ENCODE measurements around the gene LRR1.

The LRR1 gene

DNA sequence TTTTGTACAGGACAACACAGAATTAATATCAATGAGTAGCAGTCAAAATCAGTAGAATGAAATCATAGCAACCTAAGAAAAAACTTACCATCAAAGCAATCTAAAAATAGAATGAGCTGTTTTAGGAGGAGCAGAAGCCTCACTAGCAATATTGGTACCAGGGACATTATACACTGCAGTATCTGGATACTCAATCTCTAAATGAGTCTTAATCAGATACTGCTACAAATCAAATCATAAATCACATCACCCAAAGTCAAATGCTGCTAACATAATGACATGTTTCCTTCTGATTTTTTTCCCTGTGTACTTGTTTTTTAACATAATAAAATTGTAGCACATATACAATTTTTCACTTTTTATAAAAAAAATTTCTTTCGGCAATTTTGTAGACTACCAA, 20.6 kb upstream of the LRR1 start:
- H3K4me1 ChIP-seq (ENCODE audit: control insufficient read depth, insufficient read depth, low read length): peaks cover 3% of the 10 kb centered on the region; the same call in 1 of the 2 replicates
- H3K9me3 ChIP-seq (ENCODE audit: control insufficient read depth, insufficient read depth, low read depth, low read length): no peaks in the 10 kb centered on the region
- ChIA-PET POLR2A (interaction anchor here (0.7 kb wide), 1 partner anchor 380 kb away, joined by 3 read pairs; no protein-coding TSS in a partner anchor), CTCF (no interaction called here)
- H3K36me3 ChIP-seq (ENCODE audit: control insufficient read depth in 2 of 2, insufficient read depth in 1 of 2, low read length in 2 of 2): peaks cover 18 to 49% of the 10 kb centered on the region in 2 experiments
- no peak overlapping the region for H3K4me3 ChIP-seq (ENCODE audit: low read depth, low read length)
- no peak for TF ChIP-seq ZNF394 (tag by site-specific recombination; IDR thresholded peaks at IDR 0.05; ENCODE audit: borderline replicate concordance)
- TF ChIP-seq ZNF76 (tag by site-specific recombination; IDR thresholded peaks at IDR 0.05; ENCODE audit: borderline replicate concordance, low read depth): no peak
- H3K27ac ChIP-seq (ENCODE audit: extremely low read depth, low read depth, low read length): no peak overlapping the region

DNA sequence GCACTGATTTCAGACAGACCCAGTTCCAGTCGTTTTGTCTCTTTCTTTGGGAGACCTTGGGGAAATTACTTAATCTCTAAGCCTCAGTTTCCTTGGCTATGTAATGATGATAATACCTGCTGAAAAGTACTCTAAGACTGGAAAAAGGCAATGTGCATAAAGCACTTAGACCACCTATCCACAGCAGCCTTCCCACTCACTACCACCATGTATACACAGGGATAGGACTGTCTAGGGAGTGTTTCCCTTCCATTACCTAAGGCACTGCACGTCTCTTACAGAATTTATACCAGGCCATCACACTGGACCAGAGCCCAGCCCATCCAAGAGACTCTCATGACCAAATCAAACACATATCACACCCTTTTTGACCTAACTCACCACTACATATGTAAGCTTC, 18.9 kb upstream of the LRR1 start:
- Histone ChIP-seq H3K4me3 (ENCODE audit: low read depth, low read length) (no peak overlapping the region), H3K4me1 (ENCODE audit: control insufficient read depth, insufficient read depth, low read length) (peaks cover 11% of the 10 kb centered on the region), H3K27ac (ENCODE audit: extremely low read depth, low read depth, low read length) (no peak overlapping the region), H3K36me3 (ENCODE audit: control insufficient read depth in 2 of 2, insufficient read depth in 1 of 2, low read length in 2 of 2) (peaks cover 35 to 56% of the 10 kb centered on the region in 2 experiments), H3K9me3 (ENCODE audit: control insufficient read depth, insufficient read depth, low read depth, low read length) (no peaks in the 10 kb centered on the region)
- no peak for TF ChIP-seq REPIN1 (tag by site-specific recombination; IDR thresholded peaks at IDR 0.05; ENCODE audit: low read depth)
- TF ChIP-seq, protein P1, sequence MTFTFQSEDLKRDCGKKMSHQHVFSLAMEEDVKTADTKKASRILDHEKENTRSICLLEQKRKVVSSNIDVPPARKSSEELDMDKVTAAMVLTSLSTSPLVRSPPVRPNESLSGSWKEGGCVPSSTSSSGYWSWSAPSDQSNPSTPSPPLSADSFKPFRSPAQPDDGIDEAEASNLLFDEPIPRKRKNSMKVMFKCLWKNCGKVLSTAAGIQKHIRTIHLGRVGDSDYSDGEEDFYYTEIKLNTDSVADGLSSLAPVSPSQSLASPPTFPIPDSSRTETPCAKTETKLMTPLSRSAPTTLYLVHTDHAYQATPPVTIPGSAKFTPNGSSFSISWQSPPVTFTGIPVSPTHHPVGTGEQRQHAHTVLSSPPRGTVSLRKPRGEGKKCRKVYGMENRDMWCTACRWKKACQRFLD (tag by site-specific recombination; IDR thresholded peaks at IDR 0.05): no peak
- TF ChIP-seq ZNF560 (tag by site-specific recombination; IDR thresholded peaks at IDR 0.05; ENCODE audit: borderline replicate concordance): no peak
- TF ChIP-seq RBAK (tag by site-specific recombination; IDR thresholded peaks at IDR 0.05): no peak
- TF ChIP-seq ZNF571 (tag by site-specific recombination; IDR thresholded peaks at IDR 0.05): no peak
- TF ChIP-seq ZNF214 (tag by site-specific recombination; IDR thresholded peaks at IDR 0.05; ENCODE audit: borderline replicate concordance): no peak
- no peak for TF ChIP-seq ZFP41 (tag by site-specific recombination; IDR thresholded peaks at IDR 0.05; ENCODE audit: borderline replicate concordance)
- TF ChIP-seq ZNF785 (tag by site-specific recombination; IDR thresholded peaks at IDR 0.05): no peak
- TF ChIP-seq, protein P2, sequence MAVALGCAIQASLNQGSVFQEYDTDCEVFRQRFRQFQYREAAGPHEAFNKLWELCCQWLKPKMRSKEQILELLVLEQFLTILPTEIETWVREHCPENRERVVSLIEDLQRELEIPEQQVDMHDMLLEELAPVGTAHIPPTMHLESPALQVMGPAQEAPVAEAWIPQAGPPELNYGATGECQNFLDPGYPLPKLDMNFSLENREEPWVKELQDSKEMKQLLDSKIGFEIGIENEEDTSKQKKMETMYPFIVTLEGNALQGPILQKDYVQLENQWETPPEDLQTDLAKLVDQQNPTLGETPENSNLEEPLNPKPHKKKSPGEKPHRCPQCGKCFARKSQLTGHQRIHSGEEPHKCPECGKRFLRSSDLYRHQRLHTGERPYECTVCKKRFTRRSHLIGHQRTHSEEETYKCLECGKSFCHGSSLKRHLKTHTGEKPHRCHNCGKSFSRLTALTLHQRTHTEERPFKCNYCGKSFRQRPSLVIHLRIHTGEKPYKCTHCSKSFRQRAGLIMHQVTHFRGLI (tag by site-specific recombination; IDR thresholded peaks at IDR 0.05): no peak
- no peak for TF ChIP-seq KLF7 (tag by site-specific recombination; IDR thresholded peaks at IDR 0.05; ENCODE audit: borderline replicate concordance)
- TF ChIP-seq ZNF629 (tag by site-specific recombination; IDR thresholded peaks at IDR 0.05): no peak
- TF ChIP-seq, protein P3, sequence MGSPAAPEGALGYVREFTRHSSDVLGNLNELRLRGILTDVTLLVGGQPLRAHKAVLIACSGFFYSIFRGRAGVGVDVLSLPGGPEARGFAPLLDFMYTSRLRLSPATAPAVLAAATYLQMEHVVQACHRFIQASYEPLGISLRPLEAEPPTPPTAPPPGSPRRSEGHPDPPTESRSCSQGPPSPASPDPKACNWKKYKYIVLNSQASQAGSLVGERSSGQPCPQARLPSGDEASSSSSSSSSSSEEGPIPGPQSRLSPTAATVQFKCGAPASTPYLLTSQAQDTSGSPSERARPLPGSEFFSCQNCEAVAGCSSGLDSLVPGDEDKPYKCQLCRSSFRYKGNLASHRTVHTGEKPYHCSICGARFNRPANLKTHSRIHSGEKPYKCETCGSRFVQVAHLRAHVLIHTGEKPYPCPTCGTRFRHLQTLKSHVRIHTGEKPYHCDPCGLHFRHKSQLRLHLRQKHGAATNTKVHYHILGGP (tag by site-specific recombination; IDR thresholded peaks at IDR 0.05): no peak
- TF ChIP-seq ZNF350 (tag by site-specific recombination; IDR thresholded peaks at IDR 0.05): no peak
- TF ChIP-seq ZNF2 (tag by site-specific recombination; IDR thresholded peaks at IDR 0.05): no peak
- TF ChIP-seq ZBTB20 (tag by site-specific recombination; IDR thresholded peaks at IDR 0.05): no peak
- TF ChIP-seq, protein P4, sequence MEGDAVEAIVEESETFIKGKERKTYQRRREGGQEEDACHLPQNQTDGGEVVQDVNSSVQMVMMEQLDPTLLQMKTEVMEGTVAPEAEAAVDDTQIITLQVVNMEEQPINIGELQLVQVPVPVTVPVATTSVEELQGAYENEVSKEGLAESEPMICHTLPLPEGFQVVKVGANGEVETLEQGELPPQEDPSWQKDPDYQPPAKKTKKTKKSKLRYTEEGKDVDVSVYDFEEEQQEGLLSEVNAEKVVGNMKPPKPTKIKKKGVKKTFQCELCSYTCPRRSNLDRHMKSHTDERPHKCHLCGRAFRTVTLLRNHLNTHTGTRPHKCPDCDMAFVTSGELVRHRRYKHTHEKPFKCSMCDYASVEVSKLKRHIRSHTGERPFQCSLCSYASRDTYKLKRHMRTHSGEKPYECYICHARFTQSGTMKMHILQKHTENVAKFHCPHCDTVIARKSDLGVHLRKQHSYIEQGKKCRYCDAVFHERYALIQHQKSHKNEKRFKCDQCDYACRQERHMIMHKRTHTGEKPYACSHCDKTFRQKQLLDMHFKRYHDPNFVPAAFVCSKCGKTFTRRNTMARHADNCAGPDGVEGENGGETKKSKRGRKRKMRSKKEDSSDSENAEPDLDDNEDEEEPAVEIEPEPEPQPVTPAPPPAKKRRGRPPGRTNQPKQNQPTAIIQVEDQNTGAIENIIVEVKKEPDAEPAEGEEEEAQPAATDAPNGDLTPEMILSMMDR (tag by site-specific recombination; IDR thresholded peaks at IDR 0.05): no peak
- TF ChIP-seq SETDB1 (IDR thresholded peaks at IDR 0.05; ENCODE audit: insufficient read length, low read length): no peak
- ChIA-PET CTCF (interaction anchor here (1.2 to 1.6 kb wide), 2 partner anchors 29 to 118 kb away, joined by 3 to 4 read pairs; no protein-coding TSS in a partner anchor), POLR2A (no interaction called here)

All from HEK293 (cell line).